Peyer's patch (tissue), 4 donors: ENCODE results near the gene ZFP62. TPM values are rescaled to one million over a fixed set of nuclear protein-coding genes. Genes with fewer than 3 reads are reported as not detected.
"Not testable (repeated sequence)": the region's sequence is repeated elsewhere in the genome, so short reads cannot be mapped to it uniquely, and the experiment has no call there.

ENCODE experiments used
- DNase-seq, 3 donors: peaks; one replicate each; pipeline ENCODE4 v3.0.0-alpha.2; 2017 to 2019
- H3K27ac ChIP-seq, 4 donors: fragments of 200-600 bp; sonication (generic); one replicate each; pipeline ENCODE4 v1.5.1; 2016 to 2019
- H3K27me3 ChIP-seq, 2 donors: fragments of 200-600 bp; sonication (generic); one replicate each; pipeline ENCODE4 v1.5.1; 2019
- H3K36me3 ChIP-seq, 3 donors: fragments of 200-600 bp; sonication (generic); one replicate each; pipeline ENCODE4 v1.5.1; 2016 to 2019
- H3K4me1 ChIP-seq, 4 donors: fragments of 200-600 bp; sonication (generic); one replicate each; pipeline ENCODE4 v1.5.1; 2016 to 2019
- H3K4me3 ChIP-seq, 4 donors: fragments of 200-600 bp; sonication (generic); 1 replicate in 3 of 4; 2 replicates in 1 of 4; pipeline ENCODE4 v1.5.1; 2016 to 2019; ENCODE audit warnings: mild to moderate bottlenecking in 1 of 4
- H3K9me3 ChIP-seq, 4 donors: fragments of 200-600 bp; sonication (generic); one replicate each; pipeline ENCODE4 v1.5.1; 2016 to 2019; ENCODE audit warnings: mild to moderate bottlenecking in 1 of 4
- POLR2A ChIP-seq, 2 donors: fragments of 450-650 bp; IDR thresholded peaks; one replicate each; pipeline ENCODE4 v1.5.1; 2017; ENCODE audit warnings: antibody characterized with exemption in 2 of 2, mild to moderate bottlenecking in 2 of 2, moderate library complexity in 2 of 2
- total RNA-seq, 4 donors: library from RNA; depleted of rRNA; stranded (reverse); fragments of >200 nt; gene quantifications; one replicate each; pipeline ENCODE4 v1.1.0, GENCODE V29; 2016
- TF ChIP-seq, protein P1 (sequence below), 6 experiments: fragments of 450-650 bp in 4 of 6; fragments of 200-600 bp in 2 of 6; sonication (generic) in 1 of 6; IDR thresholded peaks; one replicate each; pipeline ENCODE4 v1.5.1; 2017 to 2019; ENCODE audit warnings: antibody characterized with exemption in 6 of 6, mild to moderate bottlenecking in 3 of 6, moderate library complexity in 1 of 6

The ZFP62 gene
- total RNA-seq, 4 donors from 2014 or later, result 22.4 to 45.8 (median 36.4) TPM

DNA sequence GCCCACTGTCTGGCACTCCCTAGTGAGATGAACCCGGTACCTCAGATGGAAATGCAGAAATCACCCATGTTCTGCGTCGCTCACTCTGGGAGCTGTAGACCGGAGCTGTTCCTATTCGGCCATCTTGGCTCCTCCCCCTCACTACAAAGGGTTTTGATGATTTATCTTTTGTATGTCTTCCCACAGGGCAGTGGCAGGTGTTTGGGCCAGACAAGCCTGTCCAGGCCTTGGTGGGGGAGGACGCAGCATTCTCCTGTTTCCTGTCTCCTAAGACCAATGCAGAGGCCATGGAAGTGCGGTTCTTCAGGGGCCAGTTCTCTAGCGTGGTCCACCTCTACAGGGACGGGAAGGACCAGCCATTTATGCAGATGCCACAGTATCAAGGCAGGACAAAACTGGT is 47.3 kb upstream of the ZFP62 start:
- DNase-seq, result no peak
- Histone ChIP-seq H3K36me3 (peaks cover 0 to 37% (median 0%) of the 10 kb centered on the region in 3 donors), H3K4me3 (no peak overlapping the region), H3K4me1 (no peaks in the 10 kb centered on the region), H3K9me3 (no peaks in the 10 kb centered on the region), H3K27me3 (no peaks in the 10 kb centered on the region), H3K27ac (no peak overlapping the region)
- TF ChIP-seq, protein P1, sequence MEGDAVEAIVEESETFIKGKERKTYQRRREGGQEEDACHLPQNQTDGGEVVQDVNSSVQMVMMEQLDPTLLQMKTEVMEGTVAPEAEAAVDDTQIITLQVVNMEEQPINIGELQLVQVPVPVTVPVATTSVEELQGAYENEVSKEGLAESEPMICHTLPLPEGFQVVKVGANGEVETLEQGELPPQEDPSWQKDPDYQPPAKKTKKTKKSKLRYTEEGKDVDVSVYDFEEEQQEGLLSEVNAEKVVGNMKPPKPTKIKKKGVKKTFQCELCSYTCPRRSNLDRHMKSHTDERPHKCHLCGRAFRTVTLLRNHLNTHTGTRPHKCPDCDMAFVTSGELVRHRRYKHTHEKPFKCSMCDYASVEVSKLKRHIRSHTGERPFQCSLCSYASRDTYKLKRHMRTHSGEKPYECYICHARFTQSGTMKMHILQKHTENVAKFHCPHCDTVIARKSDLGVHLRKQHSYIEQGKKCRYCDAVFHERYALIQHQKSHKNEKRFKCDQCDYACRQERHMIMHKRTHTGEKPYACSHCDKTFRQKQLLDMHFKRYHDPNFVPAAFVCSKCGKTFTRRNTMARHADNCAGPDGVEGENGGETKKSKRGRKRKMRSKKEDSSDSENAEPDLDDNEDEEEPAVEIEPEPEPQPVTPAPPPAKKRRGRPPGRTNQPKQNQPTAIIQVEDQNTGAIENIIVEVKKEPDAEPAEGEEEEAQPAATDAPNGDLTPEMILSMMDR (IDR thresholded peaks at IDR 0.05), result no peak

DNA sequence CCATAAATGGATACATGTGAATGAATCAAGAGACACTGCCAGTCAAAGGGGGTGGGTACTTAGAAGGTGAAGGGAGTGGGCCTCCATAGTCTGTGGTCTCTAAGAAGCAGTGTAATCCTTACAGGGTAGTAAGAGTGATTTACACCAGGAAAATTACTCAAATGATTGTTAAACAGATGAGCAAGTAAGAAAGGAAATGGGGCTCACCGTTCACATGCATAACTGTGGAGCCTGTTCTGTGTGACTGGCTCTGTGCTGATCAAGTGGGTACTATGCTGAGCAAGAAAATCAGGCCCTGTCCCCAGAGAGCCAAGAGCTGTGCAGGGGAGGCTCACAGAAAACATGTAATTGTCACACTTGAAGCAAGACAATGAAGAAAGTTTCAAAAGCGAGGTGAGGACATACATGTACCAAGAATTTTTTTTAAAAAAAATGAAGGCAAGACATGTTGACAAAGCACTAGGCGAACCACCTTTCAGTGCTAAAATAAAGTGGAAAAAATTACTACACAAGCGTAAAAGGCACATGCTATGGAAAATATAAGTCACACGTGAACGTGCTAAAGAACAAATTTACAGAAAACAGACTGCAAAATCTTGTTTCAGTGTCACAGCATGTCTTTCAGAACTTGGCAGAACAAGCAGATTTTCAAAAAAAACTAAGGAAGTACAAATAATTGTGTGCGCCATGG is 40.4 kb upstream of the ZFP62 start:
- H3K27me3 ChIP-seq, result no peaks in the 10 kb centered on the region
- peak overlapping the region in 2 of 4 donors; percentile 53 to 54 for H3K4me3 ChIP-seq
- no peak for DNase-seq
- no peak for TF ChIP-seq POLR2A (IDR thresholded peaks at IDR 0.05)
- TF ChIP-seq, protein P1 (IDR thresholded peaks at IDR 0.05), result no peak
- no peak overlapping the region for H3K27ac ChIP-seq
- H3K36me3 ChIP-seq, result no peaks in the 10 kb centered on the region
- no peaks in the 10 kb centered on the region for H3K4me1 ChIP-seq
- no peaks in the 10 kb centered on the region for H3K9me3 ChIP-seq

DNA sequence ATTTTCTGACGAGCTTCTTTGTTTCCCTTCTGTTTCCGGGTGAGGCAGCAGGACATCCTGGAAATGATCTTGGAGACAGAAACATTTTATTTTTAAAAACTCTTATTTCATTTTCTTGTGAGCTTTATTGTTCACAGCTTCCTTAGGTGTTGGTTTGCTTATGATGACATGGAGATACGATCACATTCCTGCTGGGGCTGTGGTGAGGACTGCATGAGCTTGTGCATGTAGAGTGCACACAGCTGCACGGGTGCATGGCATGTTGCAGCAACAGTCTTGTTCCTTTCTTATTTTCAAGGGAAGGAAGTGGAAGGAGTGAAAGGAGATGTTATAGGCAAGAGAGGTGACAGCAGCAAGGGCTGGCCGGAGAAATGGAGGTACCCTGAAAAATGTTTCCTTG is 39.1 kb upstream of the ZFP62 start:
- Histone ChIP-seq H3K36me3 (no peaks in the 10 kb centered on the region), H3K9me3 (no peaks in the 10 kb centered on the region), H3K27me3 (no peaks in the 10 kb centered on the region), H3K27ac (peak overlapping the region in 2 of 4 donors; percentile 22 to 51), H3K4me3 (peak overlapping the region in 3 of 4 donors; percentile 16 to 54 (median 53)), H3K4me1 (no peaks in the 10 kb centered on the region)
- no peak for TF ChIP-seq POLR2A (IDR thresholded peaks at IDR 0.05)
- TF ChIP-seq, protein P1 (IDR thresholded peaks at IDR 0.05), result no peak
- DNase-seq, result no peak

DNA sequence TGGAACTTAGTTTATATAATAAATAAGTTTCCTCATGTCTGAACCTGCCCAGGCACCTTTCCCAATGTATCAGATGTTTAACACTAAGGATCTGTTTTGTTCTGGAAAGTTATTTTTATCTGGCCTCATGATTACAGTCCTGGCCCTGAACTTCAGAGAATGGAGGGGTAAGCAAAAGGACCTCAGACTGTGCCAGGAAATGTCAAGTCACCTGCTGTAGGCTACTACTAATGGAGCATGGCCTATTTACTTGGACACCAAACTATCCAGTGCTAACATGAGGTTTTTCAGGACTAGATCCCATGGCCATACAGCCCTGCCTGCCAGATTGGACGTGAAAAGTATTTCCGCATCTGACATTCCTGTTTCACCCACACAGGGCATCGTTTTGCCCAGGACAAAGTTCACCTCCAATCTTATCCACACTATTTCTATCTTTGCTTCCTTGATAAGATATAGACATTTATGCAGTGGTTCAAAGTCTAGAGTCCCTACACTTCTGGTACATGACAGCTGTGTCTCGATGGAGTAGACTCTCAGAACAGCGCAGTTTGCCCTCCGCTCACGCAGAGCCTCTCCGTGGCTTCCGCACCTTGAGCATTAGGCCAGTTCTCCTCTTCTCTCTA is 37.7 kb upstream of the ZFP62 start, which contains the start of gene BTNL8:
BTNL8 (plus strand) TSS at position 539 of the 626 bp plus-strand sequence. CDS start 152 bp downstream, outside the sequence.
- peak in 2 of 3 donors; percentile 72 to 85 for DNase-seq
- peak; percentile 91 to 94 for TF ChIP-seq POLR2A (IDR thresholded peaks at IDR 0.05)
- TF ChIP-seq, protein P1 (IDR thresholded peaks at IDR 0.05), result peak in 2 of 6 experiments; percentile 6 to 12
- H3K4me1 ChIP-seq, result no peaks in the 10 kb centered on the region
- no peaks in the 10 kb centered on the region for H3K9me3 ChIP-seq
- H3K36me3 ChIP-seq, result no peaks in the 10 kb centered on the region
- H3K27me3 ChIP-seq, result no peaks in the 10 kb centered on the region
- peak within 1 kb of the TSS in 3 of 4 donors; percentile 63 to 90 (median 87) for H3K27ac ChIP-seq
- H3K4me3 ChIP-seq, result peak within 1 kb of the TSS in 3 of 4 donors; percentile 16 to 54 (median 53)

DNA sequence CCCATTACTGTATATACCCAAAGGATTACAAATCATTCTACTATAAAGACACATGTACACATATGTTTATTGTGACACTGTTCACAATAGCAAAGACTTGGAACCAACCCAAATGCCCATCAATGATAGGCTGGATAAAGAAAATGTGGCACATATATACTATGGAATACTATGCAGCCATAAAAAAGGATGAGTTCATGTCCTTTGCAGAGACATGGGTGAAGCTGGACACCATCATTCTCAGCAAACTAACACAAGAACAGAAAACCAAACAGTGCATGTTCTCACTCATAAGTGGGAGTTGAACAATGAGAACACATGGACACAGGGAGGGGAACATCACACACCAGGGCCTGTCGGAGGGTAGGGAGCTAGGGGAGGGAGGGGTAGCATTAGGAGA is 34.3 kb upstream of the ZFP62 start:
- H3K9me3 ChIP-seq, H3K4me3 ChIP-seq, H3K27ac ChIP-seq, H3K36me3 ChIP-seq, H3K4me1 ChIP-seq, H3K27me3 ChIP-seq, DNase-seq: not testable (repeated sequence)

DNA sequence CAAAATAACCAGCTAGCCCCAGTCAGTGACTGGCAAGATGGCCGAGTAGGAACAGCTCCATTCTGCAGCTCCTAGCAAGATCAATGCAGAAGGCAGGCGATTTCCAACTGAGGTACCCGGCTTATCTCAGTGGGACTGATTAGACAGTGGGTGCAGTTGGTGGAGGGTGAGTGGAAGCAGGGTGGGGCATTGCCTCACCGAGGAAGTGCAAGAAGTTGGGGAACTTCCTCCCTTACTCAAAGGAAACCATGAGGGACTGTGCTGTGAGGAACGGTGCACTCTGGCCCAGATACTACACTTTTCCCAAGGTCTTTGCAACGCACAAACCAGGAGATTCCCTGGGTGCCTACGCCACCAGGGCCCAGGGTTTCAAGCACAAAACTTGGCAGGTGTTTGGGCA is 28.3 kb upstream of the ZFP62 start:
- no peak for TF ChIP-seq POLR2A (IDR thresholded peaks at IDR 0.05)
- TF ChIP-seq, protein P1 (IDR thresholded peaks at IDR 0.05), result no peak
- no peaks in the 10 kb centered on the region for H3K27me3 ChIP-seq

More for the DNA sequence above, 28.3 kb upstream of the ZFP62 start:
- no peaks in the 10 kb centered on the region for H3K36me3 ChIP-seq
- H3K27ac ChIP-seq, result no peak overlapping the region
- DNase-seq, result no peak
- no peak overlapping the region for H3K4me3 ChIP-seq
- no peaks in the 10 kb centered on the region for H3K9me3 ChIP-seq
- H3K4me1 ChIP-seq, result peaks cover 0 to 11% (median 0%) of the 10 kb centered on the region in 4 donors
